OCI-M2 (cell line): ENCODE measurements around the gene SH3BP4.
"Not testable (repeated sequence)": the region's sequence is repeated elsewhere in the genome, so short reads cannot be mapped to it uniquely, and the experiment has no call there.

Experiments used
- DNase-seq: peaks from one replicate; lab custom pipeline; 2025; ENCODE audit not compliant: unreplicated experiment; lab: John Stamatoyannopoulos, UW

SH3BP4 gene

GRCh38 chr2:235011929-235012631 lies 60.3 kb downstream of the SH3BP4 start:
- no peak for DNase-seq

GRCh38 chr2:235017441-235017840 lies 65.6 kb downstream of the SH3BP4 start:
- no peak for DNase-seq

GRCh38 chr2:235018838-235019237 lies 67.0 kb downstream of the SH3BP4 start:
- no peak for DNase-seq

- DNase-seq = not testable (repeated sequence)
Observed at GRCh38 chr2:235020141-235020540, 68.3 kb downstream of the SH3BP4 start.

- no peak for DNase-seq
Observed at GRCh38 chr2:235021752-235022151, 69.9 kb downstream of the SH3BP4 start.

- DNase-seq = no peak
Observed at GRCh38 chr2:235024191-235024860, 72.5 kb downstream of the SH3BP4 start.

- no peak for DNase-seq
Observed at GRCh38 chr2:235024931-235025773, 73.3 kb downstream of the SH3BP4 start.

- no peak for DNase-seq
Observed at GRCh38 chr2:235025800-235026536, 74.2 kb downstream of the SH3BP4 start.

GRCh38 chr2:235026649-235027557 lies 75.1 kb downstream of the SH3BP4 start:
- no peak for DNase-seq

- DNase-seq = no peak
Observed at GRCh38 chr2:235027558-235028214, 75.9 kb downstream of the SH3BP4 start.

- no peak for DNase-seq
Observed at GRCh38 chr2:235028646-235029045, 76.8 kb downstream of the SH3BP4 start.

- no peak for DNase-seq
Observed at GRCh38 chr2:235029054-235029453, 77.2 kb downstream of the SH3BP4 start.

GRCh38 chr2:235030126-235030525 lies 78.3 kb downstream of the SH3BP4 start:
- no peak for DNase-seq

GRCh38 chr2:235030936-235031335 lies 79.1 kb downstream of the SH3BP4 start:
- no peak for DNase-seq

- DNase-seq = no peak
Observed at GRCh38 chr2:235031686-235032373, 80.0 kb downstream of the SH3BP4 start.

- no peak for DNase-seq
Observed at GRCh38 chr2:235032466-235032865, 80.6 kb downstream of the SH3BP4 start.

- no peak for DNase-seq
Observed at GRCh38 chr2:235032949-235033348, 81.1 kb downstream of the SH3BP4 start.

GRCh38 chr2:235034265-235035118 lies 82.7 kb downstream of the SH3BP4 start:
- DNase-seq = no peak
